Ishikawa (cell line): ENCODE data around the gene CRTC1.

Experiments used
- CEBPB ChIP-seq: IDR thresholded peaks from 2 replicates; pipeline ENCODE4 v1.6.1; 2012
- CREB1 ChIP-seq: IDR thresholded peaks from 2 replicates; pipeline ENCODE4 v1.6.1; 2012; ENCODE audit warnings: low read depth
- EGR1 ChIP-seq: IDR thresholded peaks from 2 replicates; pipeline ENCODE4 v1.6.1; 2012
- EP300 ChIP-seq: IDR thresholded peaks from 2 replicates; pipeline ENCODE4 v1.6.1; 2012; ENCODE audit warnings: borderline replicate concordance
- FOXM1 ChIP-seq: IDR thresholded peaks from 2 replicates; pipeline ENCODE4 v1.6.1; 2012; ENCODE audit warnings: low read depth, borderline replicate concordance
- MAX ChIP-seq: IDR thresholded peaks from 2 replicates; pipeline ENCODE4 v1.6.1; 2012
- NFIC ChIP-seq: IDR thresholded peaks from 2 replicates; pipeline ENCODE4 v1.6.1; 2012
- RAD21 ChIP-seq: IDR thresholded peaks from 2 replicates; pipeline ENCODE4 v1.6.1; 2012; ENCODE audit warnings: low read depth
- TAF1 ChIP-seq: IDR thresholded peaks from 2 replicates; pipeline ENCODE4 v1.6.1; 2012; ENCODE audit warnings: low read depth, mild to moderate bottlenecking
- TCF12 ChIP-seq: IDR thresholded peaks from 2 replicates; pipeline ENCODE4 v1.6.1; 2012; ENCODE audit warnings: low read depth
- TEAD4 ChIP-seq: IDR thresholded peaks from 2 replicates; pipeline ENCODE4 v1.6.1; 2012
- USF1 ChIP-seq: IDR thresholded peaks from 2 replicates; pipeline ENCODE4 v1.6.1; 2012
- YY1 ChIP-seq: IDR thresholded peaks from 2 replicates; pipeline ENCODE4 v1.6.1; 2012; ENCODE audit warnings: low read depth
- ZBTB7A ChIP-seq: IDR thresholded peaks from 2 replicates; pipeline ENCODE4 v1.6.1; 2012; ENCODE audit warnings: low read depth
- TF ChIP-seq, protein P1 (sequence below): IDR thresholded peaks from 2 replicates; pipeline ENCODE4 v1.6.1; 2012; ENCODE audit warnings: low read depth, mild to moderate bottlenecking

CRTC1 gene

GRCh38 chr19:18672606-18673337, 10.7 kb upstream of the CRTC1 start:
- peak; percentile 38; the same call in 1 of the 2 replicates for TF ChIP-seq RAD21
- TF ChIP-seq ZBTB7A = no peak

DNA sequence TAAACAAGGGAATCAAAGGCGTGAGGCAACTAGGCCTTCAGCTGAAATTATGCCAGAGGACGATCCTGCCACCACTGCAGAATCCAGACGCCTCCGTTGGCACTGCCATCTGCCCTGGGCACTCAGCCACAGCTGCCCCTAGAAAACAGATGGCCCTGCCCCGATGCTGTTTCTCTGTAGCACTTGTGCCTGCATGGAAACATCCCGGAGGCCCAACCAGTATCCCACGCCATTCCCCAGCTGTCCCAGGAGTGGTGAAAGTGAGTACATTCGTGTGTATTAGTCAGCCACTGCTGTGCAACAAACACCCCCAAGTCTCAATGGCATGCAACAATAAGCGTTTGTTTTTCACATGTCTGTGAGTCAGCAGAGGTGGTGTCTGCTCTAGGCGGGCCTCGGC, 8.9 kb upstream of the CRTC1 start:
- TF ChIP-seq CEBPB (no peak), MAX (no peak), TCF12 (no peak), TAF1 (no peak), ZBTB7A (no peak), CREB1 (no peak), EGR1 (no peak), EP300 (no peak), YY1 (no peak), RAD21 (no peak), USF1 (no peak), FOXM1 (no peak), TEAD4 (no peak), NFIC (no peak)
- TF ChIP-seq, protein P1, sequence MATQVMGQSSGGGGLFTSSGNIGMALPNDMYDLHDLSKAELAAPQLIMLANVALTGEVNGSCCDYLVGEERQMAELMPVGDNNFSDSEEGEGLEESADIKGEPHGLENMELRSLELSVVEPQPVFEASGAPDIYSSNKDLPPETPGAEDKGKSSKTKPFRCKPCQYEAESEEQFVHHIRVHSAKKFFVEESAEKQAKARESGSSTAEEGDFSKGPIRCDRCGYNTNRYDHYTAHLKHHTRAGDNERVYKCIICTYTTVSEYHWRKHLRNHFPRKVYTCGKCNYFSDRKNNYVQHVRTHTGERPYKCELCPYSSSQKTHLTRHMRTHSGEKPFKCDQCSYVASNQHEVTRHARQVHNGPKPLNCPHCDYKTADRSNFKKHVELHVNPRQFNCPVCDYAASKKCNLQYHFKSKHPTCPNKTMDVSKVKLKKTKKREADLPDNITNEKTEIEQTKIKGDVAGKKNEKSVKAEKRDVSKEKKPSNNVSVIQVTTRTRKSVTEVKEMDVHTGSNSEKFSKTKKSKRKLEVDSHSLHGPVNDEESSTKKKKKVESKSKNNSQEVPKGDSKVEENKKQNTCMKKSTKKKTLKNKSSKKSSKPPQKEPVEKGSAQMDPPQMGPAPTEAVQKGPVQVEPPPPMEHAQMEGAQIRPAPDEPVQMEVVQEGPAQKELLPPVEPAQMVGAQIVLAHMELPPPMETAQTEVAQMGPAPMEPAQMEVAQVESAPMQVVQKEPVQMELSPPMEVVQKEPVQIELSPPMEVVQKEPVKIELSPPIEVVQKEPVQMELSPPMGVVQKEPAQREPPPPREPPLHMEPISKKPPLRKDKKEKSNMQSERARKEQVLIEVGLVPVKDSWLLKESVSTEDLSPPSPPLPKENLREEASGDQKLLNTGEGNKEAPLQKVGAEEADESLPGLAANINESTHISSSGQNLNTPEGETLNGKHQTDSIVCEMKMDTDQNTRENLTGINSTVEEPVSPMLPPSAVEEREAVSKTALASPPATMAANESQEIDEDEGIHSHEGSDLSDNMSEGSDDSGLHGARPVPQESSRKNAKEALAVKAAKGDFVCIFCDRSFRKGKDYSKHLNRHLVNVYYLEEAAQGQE = no peak

- TF ChIP-seq RAD21 (peak; percentile 76), FOXM1 (no peak)
These were observed 7.7 kb upstream of the CRTC1 start for GRCh38 chr19:18675779-18676178.

- TF ChIP-seq TCF12 = no peak
- no peak for TF ChIP-seq NFIC
- TF ChIP-seq, protein P1 = no peak
- no peak for TF ChIP-seq MAX
- TF ChIP-seq RAD21 = no peak
- no peak for TF ChIP-seq EP300
- no peak for TF ChIP-seq USF1
- no peak for TF ChIP-seq TEAD4
- TF ChIP-seq CREB1 = no peak
- no peak for TF ChIP-seq FOXM1
These were observed 6.8 kb upstream of the CRTC1 start for GRCh38 chr19:18676692-18677091.

GRCh38 chr19:18677156-18677555, 6.3 kb upstream of the CRTC1 start:
- no peak for TF ChIP-seq EGR1
- no peak for TF ChIP-seq TCF12
- no peak for TF ChIP-seq TEAD4
- TF ChIP-seq EP300 = no peak
- TF ChIP-seq ZBTB7A = no peak
- TF ChIP-seq TAF1 = no peak
- TF ChIP-seq FOXM1 = no peak
- no peak for TF ChIP-seq USF1
- TF ChIP-seq NFIC = no peak
- no peak for TF ChIP-seq YY1
- TF ChIP-seq MAX = no peak
- no peak for TF ChIP-seq RAD21
- no peak for TF ChIP-seq CEBPB
- TF ChIP-seq, protein P1 = no peak
- TF ChIP-seq CREB1 = no peak
